Caco-2 (cell line): ENCODE results near the gene ADAMTSL1. TPM values are rescaled to one million over a fixed set of nuclear protein-coding genes. Genes with fewer than 3 reads are reported as not detected.

Experiments
- BruUV-seq: library from RNA; stranded (reverse); fragments of 400-500 nt; replicated peaks from 2 replicates; lab custom pipeline; 2021; lab: Mats Ljungman, UMichigan
- CTCF ChIA-PET: fragments of 300-600 bp; sonication (Branson Sonifier 250); formaldehyde crosslinking; loops from one replicate; lab custom pipeline; 2022; ENCODE audit warnings: antibody characterized with exemption; lab: Charles Lee
- POLR2A ChIA-PET: fragments of 300-600 bp; sonication (Branson Sonifier 250); formaldehyde crosslinking; loops from one replicate; lab custom pipeline; 2022; ENCODE audit warnings: antibody characterized with exemption; lab: Charles Lee
- DNase-seq, 2 experiments: peaks; one replicate each; pipeline versions ENCODE4 v3.0.0 to v3.0.0-alpha.2; 2020 to 2022
- H3K27me3 ChIP-seq: replicated peaks from 2 replicates; pipeline ENCODE4 v1.6.0; 2011; ENCODE audit warnings: low read length; ENCODE audit not compliant: control insufficient read depth, insufficient read depth
- H3K36me3 ChIP-seq: 2 replicates; pipeline ENCODE4 v1.5.1; 2011; ENCODE audit warnings: low read length; ENCODE audit not compliant: control insufficient read depth, insufficient read depth
- H3K4me1 ChIP-seq: fragments of 250-450 bp; sonication (Bioruptor Pico); 2 replicates; pipeline ENCODE4 v1.5.1; 2020; ENCODE audit warnings: mild to moderate bottlenecking
- H3K4me3 ChIP-seq: 2 replicates; pipeline ENCODE4 v1.5.1; 2011; ENCODE audit warnings: low read depth, mild to moderate bottlenecking, control low read depth, low read length
- H3K9me3 ChIP-seq: fragments of 250-450 bp; sonication (Bioruptor Pico); 2 replicates; pipeline ENCODE4 v1.5.1; 2020; ENCODE audit warnings: mild to moderate bottlenecking, moderate library complexity
- H3K27ac Mint-ChIP-seq: one replicate; pipeline ENCODE4 v1.8.0; 2022; ENCODE audit warnings: mixed read lengths; ENCODE audit not compliant: unreplicated experiment
- H3K27me3 Mint-ChIP-seq: one replicate; pipeline ENCODE4 v1.8.0; 2022; ENCODE audit warnings: mixed read lengths; ENCODE audit not compliant: insufficient read depth, unreplicated experiment
- H3K36me3 Mint-ChIP-seq: one replicate; pipeline ENCODE4 v1.8.0; 2022; ENCODE audit warnings: mild to moderate bottlenecking, mixed read lengths; ENCODE audit not compliant: insufficient read depth, unreplicated experiment
- H3K4me1 Mint-ChIP-seq: one replicate; pipeline ENCODE4 v1.8.0; 2022; ENCODE audit warnings: low read depth, mixed read lengths; ENCODE audit not compliant: unreplicated experiment
- H3K4me3 Mint-ChIP-seq: one replicate; pipeline ENCODE4 v1.8.0; 2022; ENCODE audit warnings: mild to moderate bottlenecking, moderate library complexity, mixed read lengths; ENCODE audit not compliant: unreplicated experiment
- H3K9me3 Mint-ChIP-seq: one replicate; pipeline ENCODE4 v1.8.0; 2022; ENCODE audit warnings: mixed read lengths; ENCODE audit not compliant: unreplicated experiment
- intact Hi-C: fragments of 100-400 bp; cut with micrococcal nuclease; formaldehyde crosslinking; loops from one replicate; pipeline ENCODE4 v1.10.0; 2022; ENCODE audit not compliant: unreplicated experiment
- total RNA-seq: library from RNA; stranded (reverse); gene quantifications from 2 replicates; pipeline ENCODE4 v1.2.3, GENCODE V29; 2022
- TF ChIP-seq, protein P1 (sequence below), 2 experiments: fragments of 200-600 bp in 1 of 2; IDR thresholded peaks; 1 replicate in 1 of 2; 2 replicates in 1 of 2; pipeline versions ENCODE4 v1.5.1 to v1.8.0; 2011 to 2022; ENCODE audit warnings: antibody characterized with exemption in 1 of 2, control low read depth in 1 of 2, inconsistent platforms in 1 of 2, low read depth in 1 of 2, low read length in 1 of 2, mild to moderate bottlenecking in 1 of 2, moderate library complexity in 1 of 2; ENCODE audit not compliant: insufficient read depth in 1 of 2, severe bottlenecking in 1 of 2, unreplicated experiment in 1 of 2

ADAMTSL1 gene
- total RNA-seq, 1 experiment from 2014 or later, result not detected

DNA sequence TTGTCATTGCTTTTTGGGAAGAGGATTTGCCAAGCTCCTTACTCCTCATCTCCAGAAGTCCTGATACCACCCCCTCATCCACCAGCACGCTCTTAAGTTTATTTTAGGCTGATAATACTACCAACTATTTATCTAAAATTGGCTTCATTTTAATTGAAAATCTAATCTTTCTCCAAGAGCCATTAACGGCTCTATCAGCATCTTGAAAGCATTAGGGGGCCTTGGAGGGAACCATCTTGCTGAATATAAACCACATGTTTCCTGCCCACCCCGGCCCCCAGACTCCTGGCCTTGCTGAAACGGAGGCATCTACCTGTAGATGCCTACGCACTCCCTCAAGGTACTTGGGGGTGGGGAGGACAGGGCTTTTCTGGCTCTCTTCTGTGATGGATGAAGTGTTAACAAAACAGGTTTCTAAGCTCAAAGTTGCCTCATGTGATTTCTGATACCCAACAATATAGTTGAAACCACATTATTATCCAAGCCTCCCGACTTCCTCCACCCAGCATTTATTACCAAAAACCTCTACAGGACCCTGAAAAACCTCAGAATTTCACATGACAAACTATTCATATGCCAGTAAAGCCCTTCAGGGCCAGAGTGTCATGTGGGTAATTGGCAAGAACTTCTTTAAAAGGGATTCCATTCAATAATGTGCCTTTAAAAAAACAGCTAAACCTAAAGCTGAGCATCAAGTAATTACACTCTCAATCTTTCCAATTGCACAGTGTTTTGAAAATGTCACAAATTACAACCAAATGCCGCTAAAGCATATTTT is 462.3 kb downstream of the ADAMTSL1 start:
- ChIA-PET CTCF (no interaction called here), POLR2A (no interaction called here)
- DNase-seq, result no peak
- Histone ChIP-seq H3K4me3 (no peak overlapping the region), H3K9me3 (no peaks in the 10 kb centered on the region), H3K36me3 (no peaks in the 10 kb centered on the region), H3K4me1 (no peaks in the 10 kb centered on the region), H3K27me3 (no peaks in the 10 kb centered on the region)
- no peak overlapping the region for H3K27ac Mint-ChIP-seq
- no peaks in the 10 kb centered on the region for H3K9me3 Mint-ChIP-seq
- TF ChIP-seq, protein P1, sequence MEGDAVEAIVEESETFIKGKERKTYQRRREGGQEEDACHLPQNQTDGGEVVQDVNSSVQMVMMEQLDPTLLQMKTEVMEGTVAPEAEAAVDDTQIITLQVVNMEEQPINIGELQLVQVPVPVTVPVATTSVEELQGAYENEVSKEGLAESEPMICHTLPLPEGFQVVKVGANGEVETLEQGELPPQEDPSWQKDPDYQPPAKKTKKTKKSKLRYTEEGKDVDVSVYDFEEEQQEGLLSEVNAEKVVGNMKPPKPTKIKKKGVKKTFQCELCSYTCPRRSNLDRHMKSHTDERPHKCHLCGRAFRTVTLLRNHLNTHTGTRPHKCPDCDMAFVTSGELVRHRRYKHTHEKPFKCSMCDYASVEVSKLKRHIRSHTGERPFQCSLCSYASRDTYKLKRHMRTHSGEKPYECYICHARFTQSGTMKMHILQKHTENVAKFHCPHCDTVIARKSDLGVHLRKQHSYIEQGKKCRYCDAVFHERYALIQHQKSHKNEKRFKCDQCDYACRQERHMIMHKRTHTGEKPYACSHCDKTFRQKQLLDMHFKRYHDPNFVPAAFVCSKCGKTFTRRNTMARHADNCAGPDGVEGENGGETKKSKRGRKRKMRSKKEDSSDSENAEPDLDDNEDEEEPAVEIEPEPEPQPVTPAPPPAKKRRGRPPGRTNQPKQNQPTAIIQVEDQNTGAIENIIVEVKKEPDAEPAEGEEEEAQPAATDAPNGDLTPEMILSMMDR (IDR thresholded peaks at IDR 0.05; ENCODE audit: insufficient read depth in 1 of 2, low read depth in 1 of 2, low read length in 1 of 2, severe bottlenecking in 1 of 2, unreplicated experiment in 1 of 2), result no peak
- no peaks in the 10 kb centered on the region for H3K4me1 Mint-ChIP-seq
- peaks cover 13% of the 10 kb centered on the region for H3K27me3 Mint-ChIP-seq
- H3K4me3 Mint-ChIP-seq, result no peak overlapping the region
- no TSS peak for BruUV-seq
- no peaks in the 10 kb centered on the region for H3K36me3 Mint-ChIP-seq
- intact Hi-C loops, result no loop called here

DNA sequence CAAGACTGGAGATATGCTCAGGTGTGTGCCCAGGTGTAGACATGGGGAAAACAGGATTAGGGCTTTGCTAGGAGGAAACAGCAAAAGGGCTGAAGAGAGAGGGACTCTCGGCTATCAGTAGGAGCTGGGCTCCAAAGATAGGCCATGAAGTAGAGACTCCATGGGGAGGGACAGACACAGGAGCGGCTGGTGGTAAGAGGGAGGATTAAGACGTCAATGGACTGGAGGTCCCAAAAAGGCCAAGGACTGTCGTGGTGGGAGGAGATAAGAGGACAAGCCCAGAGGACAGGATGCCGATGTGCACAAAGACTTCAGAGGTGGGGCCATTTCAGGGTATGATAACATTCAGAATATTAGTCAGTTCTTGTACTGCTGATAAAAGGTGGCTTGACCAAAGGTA is 466.0 kb downstream of the ADAMTSL1 start:
- POLR2A ChIA-PET, result no interaction called here
- H3K4me1 Mint-ChIP-seq, result no peaks in the 10 kb centered on the region

DNA sequence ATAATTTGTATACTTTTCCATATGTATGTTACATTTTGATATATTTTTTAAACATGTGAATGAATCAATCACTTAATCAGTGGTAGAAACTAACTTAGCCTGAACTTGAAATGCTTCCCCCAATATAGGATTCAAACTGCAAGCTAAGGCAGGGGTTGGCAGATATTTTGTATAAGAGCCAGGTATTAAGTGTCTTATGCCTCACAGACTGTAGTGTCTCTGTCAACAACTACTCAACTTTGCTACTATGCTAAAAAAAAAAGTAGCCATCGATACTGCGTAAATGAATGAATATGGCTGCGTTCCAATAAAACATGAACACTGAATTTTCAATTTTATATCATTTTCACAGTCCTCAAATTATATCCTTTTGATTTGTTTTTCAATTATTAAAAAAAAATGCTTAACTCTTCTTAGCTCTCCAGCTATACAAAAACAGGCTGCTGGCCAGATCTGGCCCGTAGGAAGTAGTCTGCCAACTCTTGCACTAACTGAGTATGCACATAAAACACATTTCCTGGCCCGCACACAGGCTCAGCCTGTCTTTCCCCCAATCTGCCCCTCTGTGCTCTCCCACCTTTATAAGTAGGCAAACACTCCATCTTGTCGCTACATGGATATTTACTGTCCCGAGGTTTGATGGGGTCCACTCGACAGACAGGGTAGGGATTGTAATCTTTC is 467.2 kb downstream of the ADAMTSL1 start:
- Mint-ChIP-seq H3K4me3 (no peak overlapping the region), H3K4me1 (no peaks in the 10 kb centered on the region), H3K27me3 (peaks cover 8% of the 10 kb centered on the region), H3K9me3 (no peaks in the 10 kb centered on the region), H3K27ac (no peak overlapping the region), H3K36me3 (no peaks in the 10 kb centered on the region)
- no peak for DNase-seq
- ChIA-PET POLR2A (no interaction called here), CTCF (no interaction called here)
- TF ChIP-seq, protein P1 (IDR thresholded peaks at IDR 0.05; ENCODE audit: insufficient read depth in 1 of 2, low read depth in 1 of 2, low read length in 1 of 2, severe bottlenecking in 1 of 2, unreplicated experiment in 1 of 2), result no peak
- Histone ChIP-seq H3K9me3 (no peaks in the 10 kb centered on the region), H3K4me1 (no peaks in the 10 kb centered on the region), H3K27me3 (no peaks in the 10 kb centered on the region), H3K36me3 (no peaks in the 10 kb centered on the region), H3K4me3 (no peak overlapping the region)
- BruUV-seq, result no TSS peak
- intact Hi-C loops, result no loop called here

More for the DNA sequence above, 466.0 kb downstream of the ADAMTSL1 start:
- Mint-ChIP-seq H3K36me3 (no peaks in the 10 kb centered on the region), H3K27me3 (peaks cover 4% of the 10 kb centered on the region), H3K27ac (no peak overlapping the region), H3K9me3 (no peaks in the 10 kb centered on the region), H3K4me3 (no peak overlapping the region)
- no peak overlapping the region for H3K4me3 ChIP-seq
- no TSS peak for BruUV-seq
- H3K9me3 ChIP-seq, result no peaks in the 10 kb centered on the region
- TF ChIP-seq, protein P1 (IDR thresholded peaks at IDR 0.05; ENCODE audit: insufficient read depth in 1 of 2, low read depth in 1 of 2, low read length in 1 of 2, severe bottlenecking in 1 of 2, unreplicated experiment in 1 of 2), result no peak
- H3K36me3 ChIP-seq, result no peaks in the 10 kb centered on the region
- DNase-seq, result no peak
- no peaks in the 10 kb centered on the region for H3K27me3 ChIP-seq
- intact Hi-C loops, result no loop called here
- H3K4me1 ChIP-seq, result no peaks in the 10 kb centered on the region
- CTCF ChIA-PET, result interaction anchor here (0.6 kb wide), 1 partner anchor 19 kb away, joined by 5 read pairs; no protein-coding TSS in a partner anchor
